H9 (cell line): Measurements from ENCODE around the gene ACTN2. TPM values are rescaled to one million over a fixed set of nuclear protein-coding genes. Genes with fewer than 3 reads are reported as not detected.

Experiments
- DNase-seq: peaks from one replicate; pipeline ENCODE4 v3.0.0-alpha.2; 2017
- H2AFZ ChIP-seq: one replicate; pipeline ENCODE4 v1.6.1; 2013; ENCODE audit warnings: mild to moderate bottlenecking, low read length, control low read depth, moderate library complexity
- H2AK5ac ChIP-seq: 2 replicates; pipeline ENCODE4 v1.6.1; 2013; ENCODE audit warnings: low read length, control low read depth, mixed read lengths; ENCODE audit not compliant: insufficient read length
- H2BK120ac ChIP-seq: one replicate; pipeline ENCODE4 v1.6.1; 2013; ENCODE audit warnings: low read depth, mild to moderate bottlenecking, low read length, control low read depth, inconsistent platforms; ENCODE audit not compliant: poor library complexity, severe bottlenecking
- H2BK12ac ChIP-seq: 2 replicates; pipeline ENCODE4 v1.6.1; 2013; ENCODE audit warnings: low read length, control low read depth, mixed read lengths, low read depth; ENCODE audit not compliant: insufficient read length
- H2BK15ac ChIP-seq: 2 replicates; pipeline ENCODE4 v1.6.1; 2013; ENCODE audit warnings: low read depth, low read length, control low read depth
- H2BK20ac ChIP-seq: one replicate; pipeline ENCODE4 v1.6.1; 2013; ENCODE audit warnings: low read depth, mild to moderate bottlenecking, low read length, control low read depth, inconsistent platforms; ENCODE audit not compliant: poor library complexity, severe bottlenecking
- H2BK5ac ChIP-seq: 2 replicates; pipeline ENCODE4 v1.6.1; 2013; ENCODE audit warnings: low read length, control low read depth, mixed read lengths; ENCODE audit not compliant: insufficient read length
- H3K14ac ChIP-seq: 2 replicates; pipeline ENCODE4 v1.6.1; 2013; ENCODE audit warnings: low read length, control low read depth; ENCODE audit not compliant: insufficient read depth
- H3K18ac ChIP-seq: 2 replicates; pipeline ENCODE4 v1.6.1; 2013; ENCODE audit warnings: low read depth, mild to moderate bottlenecking, mixed read lengths, low read length, control low read depth; ENCODE audit not compliant: insufficient read length
- H3K23ac ChIP-seq: 2 replicates; pipeline ENCODE4 v1.6.1; 2013; ENCODE audit warnings: low read length, control low read depth, mixed read lengths, low read depth; ENCODE audit not compliant: insufficient read length
- H3K23me2 ChIP-seq: 2 replicates; pipeline ENCODE4 v1.6.1; 2013; ENCODE audit warnings: low read depth, mild to moderate bottlenecking, mixed read lengths, low read length, control low read depth; ENCODE audit not compliant: insufficient read length, poor library complexity, severe bottlenecking
- H3K27ac ChIP-seq: 2 replicates; pipeline ENCODE4 v1.5.1; 2013; ENCODE audit warnings: low read length, control low read depth, mixed read lengths, low read depth; ENCODE audit not compliant: insufficient read length
- H3K27me3 ChIP-seq: 2 replicates; pipeline ENCODE4 v1.6.1; 2013; ENCODE audit warnings: low read length, control low read depth, inconsistent platforms; ENCODE audit not compliant: insufficient read depth
- H3K4ac ChIP-seq: 2 replicates; pipeline ENCODE4 v1.6.1; 2013; ENCODE audit warnings: low read depth, mild to moderate bottlenecking, control low read depth, inconsistent platforms, low read length, moderate library complexity
- H3K4me1 ChIP-seq: 2 replicates; pipeline ENCODE4 v1.6.1; 2013; ENCODE audit warnings: low read length, control low read depth, inconsistent platforms; ENCODE audit not compliant: insufficient read depth
- H3K4me2 ChIP-seq: 2 replicates; pipeline ENCODE4 v1.6.1; 2013; ENCODE audit warnings: low read length, control low read depth, mixed read lengths; ENCODE audit not compliant: insufficient read length, insufficient read depth
- H3K56ac ChIP-seq: 2 replicates; pipeline ENCODE4 v1.6.1; 2013; ENCODE audit warnings: low read depth, mild to moderate bottlenecking, mixed read lengths, low read length, control low read depth; ENCODE audit not compliant: insufficient read length
- H3K79me1 ChIP-seq: 2 replicates; pipeline ENCODE4 v1.6.1; 2013; ENCODE audit warnings: low read depth, mild to moderate bottlenecking, moderate library complexity, low read length, control low read depth, inconsistent platforms; ENCODE audit not compliant: insufficient read depth, poor library complexity, severe bottlenecking
- H3K79me2 ChIP-seq: 2 replicates; pipeline ENCODE4 v1.6.1; 2013; ENCODE audit warnings: low read length, control low read depth, inconsistent platforms; ENCODE audit not compliant: insufficient read depth
- H3K9ac ChIP-seq: 2 replicates; pipeline ENCODE4 v1.6.1; 2013; ENCODE audit warnings: low read length, control low read depth, mixed read lengths; ENCODE audit not compliant: insufficient read length; ENCODE audit errors: extremely low read depth
- H3K9me3 ChIP-seq: one replicate; pipeline ENCODE4 v1.6.1; 2013; ENCODE audit warnings: low read depth, low read length, inconsistent platforms; ENCODE audit not compliant: control insufficient read depth
- H3T11ph ChIP-seq: one replicate; pipeline ENCODE4 v1.6.1; 2013; ENCODE audit warnings: mild to moderate bottlenecking, low read length, control low read depth, inconsistent platforms
- H4K20me1 ChIP-seq: one replicate; pipeline ENCODE4 v1.6.1; 2013; ENCODE audit not compliant: control insufficient read depth, insufficient read length, insufficient read depth
- H4K5ac ChIP-seq: 2 replicates; pipeline ENCODE4 v1.6.1; 2013; ENCODE audit warnings: low read depth, mild to moderate bottlenecking, mixed read lengths, low read length, control low read depth; ENCODE audit not compliant: insufficient read length
- H4K8ac ChIP-seq: replicated peaks from 2 replicates; pipeline ENCODE4 v1.6.1; 2013; ENCODE audit warnings: low read length, control low read depth, mixed read lengths, low read depth; ENCODE audit not compliant: insufficient read length
- H4K91ac ChIP-seq: 2 replicates; pipeline ENCODE4 v1.6.1; 2013; ENCODE audit warnings: low read depth, mild to moderate bottlenecking, moderate library complexity, mixed read lengths, low read length, control low read depth; ENCODE audit not compliant: insufficient read length
- H3K27ac Mint-ChIP-seq, 3 experiments: 2 replicates in 2 of 3; 3 replicates in 1 of 3; pipeline ENCODE4 v1.8.0; 2020 to 2021; ENCODE audit warnings: mixed read lengths in 3 of 3, mild to moderate bottlenecking in 1 of 3, moderate library complexity in 1 of 3
- H3K27me3 Mint-ChIP-seq: 2 replicates; pipeline ENCODE4 v1.8.0; 2021; ENCODE audit warnings: low read depth, mild to moderate bottlenecking, moderate library complexity, mixed read lengths
- H3K36me3 Mint-ChIP-seq, 3 experiments: 2 replicates in 2 of 3; 3 replicates in 1 of 3; pipeline ENCODE4 v1.8.0; 2020 to 2021; ENCODE audit warnings: low read depth in 3 of 3, mixed read lengths in 3 of 3; ENCODE audit not compliant: insufficient read depth in 1 of 3
- H3K4me1 Mint-ChIP-seq, 2 experiments: 2 replicates each; pipeline ENCODE4 v1.8.0; 2020; ENCODE audit warnings: mixed read lengths in 2 of 2
- H3K4me3 Mint-ChIP-seq, 2 experiments: 2 replicates in 1 of 2; 3 replicates in 1 of 2; pipeline ENCODE4 v1.8.0; 2020 to 2021; ENCODE audit warnings: mild to moderate bottlenecking in 2 of 2, mixed read lengths in 2 of 2, moderate library complexity in 1 of 2
- H3K9me3 Mint-ChIP-seq, 2 experiments: 2 replicates in 1 of 2; 3 replicates in 1 of 2; pipeline ENCODE4 v1.8.0; 2020; ENCODE audit warnings: mild to moderate bottlenecking in 2 of 2, mixed read lengths in 2 of 2, moderate library complexity in 1 of 2
- CTCF ChIP-seq: fragments of 200-600 bp; sonication (generic); conservative IDR thresholded peaks from 3 replicates; pipeline ENCODE4 v1.8.0; 2021; ENCODE audit warnings: antibody characterized with exemption, mild to moderate bottlenecking
- WGBS: extraction: QIAGEN DNeasy Blood & Tissue Kit; methylation state at CpG from one replicate; pipeline ENCODE4 v1.1.7; 2013; ENCODE audit warnings: missing lambda C conversion rate, low lambda C conversion rate, mixed read lengths; ENCODE audit not compliant: insufficient read length; ENCODE audit errors: extremely low coverage; 5-methylcytosine and 5-hydroxymethylcytosine counted together
- total RNA-seq: library from RNA; stranded (reverse); gene quantifications from 2 replicates; pipeline ENCODE4 v1.2.1, GENCODE V29; 2021

Gene ACTN2
- total RNA-seq, 1 experiment from 2014 or later: 2.3 TPM

DNA sequence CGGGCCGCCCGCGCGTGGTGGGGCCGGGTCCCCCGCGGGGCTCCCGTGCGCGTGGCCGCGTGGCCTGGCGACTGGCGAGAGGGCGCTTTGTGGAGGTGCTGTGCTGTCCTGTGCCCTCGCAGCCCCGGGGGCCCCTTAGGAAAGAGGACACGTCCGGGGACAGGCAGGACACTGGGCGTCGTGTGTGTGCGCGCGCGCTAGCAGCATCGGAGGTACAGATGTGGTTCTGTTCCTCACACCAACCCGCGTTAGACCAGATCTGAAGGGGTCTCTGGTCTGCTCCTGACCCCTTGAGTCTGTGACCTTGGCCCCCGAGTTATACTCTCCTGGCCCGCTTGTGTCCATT lies 489 bp downstream of the ACTN2 start:
- H3K4me2 ChIP-seq: peak overlapping the region; percentile 43
- no peaks in the 10 kb centered on the region for H3K23me2 ChIP-seq
- H4K5ac ChIP-seq: no peak overlapping the region
- DNase-seq: peak; percentile 33
- no peak overlapping the region for H4K91ac ChIP-seq
- no CpG with 5 or more reads among the region's 31 CpGs for WGBS
- Mint-ChIP-seq H3K4me3 (peak overlapping the region; percentile 59 to 80), H3K27me3 (peaks cover 53% of the 10 kb centered on the region), H3K4me1 (peaks cover 14% of the 10 kb centered on the region in 2 experiments), H3K9me3 (peaks cover 6 to 8% of the 10 kb centered on the region in 2 experiments), H3K27ac (no peak overlapping the region), H3K36me3 (peaks cover 5 to 7% (median 6%) of the 10 kb centered on the region in 3 experiments; a peak in 4 of 7 replicates)
- H3T11ph ChIP-seq: no peak overlapping the region
- H3K18ac ChIP-seq: no peak overlapping the region
- no peak overlapping the region; the same call in 1 of the 2 replicates for H2BK15ac ChIP-seq
- H3K14ac ChIP-seq: peak overlapping the region; percentile 84
- H2BK12ac ChIP-seq: no peak overlapping the region
- no peaks in the 10 kb centered on the region for H3K79me2 ChIP-seq
- no peak overlapping the region for H3K9ac ChIP-seq
- H3K79me1 ChIP-seq: no peaks in the 10 kb centered on the region
- no peak overlapping the region for H2BK20ac ChIP-seq
- H2AK5ac ChIP-seq: no peak overlapping the region
- H4K20me1 ChIP-seq: no peaks in the 10 kb centered on the region
- no peak overlapping the region for H2BK120ac ChIP-seq
- H3K4me1 ChIP-seq: no peaks in the 10 kb centered on the region
- no peaks in the 10 kb centered on the region for H3K9me3 ChIP-seq
- no peak overlapping the region for H2AFZ ChIP-seq
- TF ChIP-seq CTCF: no peak
- H4K8ac ChIP-seq: no peak overlapping the region
- H2BK5ac ChIP-seq: no peak overlapping the region
- H3K27me3 ChIP-seq: peaks cover 15% of the 10 kb centered on the region; the same call in 1 of the 2 replicates
- H3K56ac ChIP-seq: no peak overlapping the region
- H3K23ac ChIP-seq: no peak overlapping the region
- no peak overlapping the region for H3K27ac ChIP-seq
- H3K4ac ChIP-seq: no peak overlapping the region
